GM21576 (cell line): Measurements from ENCODE around the gene NPIPB6.

Source experiments
- ATAC-seq: cut with Tn5 transposase; IDR thresholded peaks from one replicate; pipeline ENCODE4 v1.9.1; 2021; ENCODE audit warnings: mild to moderate bottlenecking, moderate library complexity; ENCODE audit not compliant: unreplicated experiment

Gene NPIPB6

DNA sequence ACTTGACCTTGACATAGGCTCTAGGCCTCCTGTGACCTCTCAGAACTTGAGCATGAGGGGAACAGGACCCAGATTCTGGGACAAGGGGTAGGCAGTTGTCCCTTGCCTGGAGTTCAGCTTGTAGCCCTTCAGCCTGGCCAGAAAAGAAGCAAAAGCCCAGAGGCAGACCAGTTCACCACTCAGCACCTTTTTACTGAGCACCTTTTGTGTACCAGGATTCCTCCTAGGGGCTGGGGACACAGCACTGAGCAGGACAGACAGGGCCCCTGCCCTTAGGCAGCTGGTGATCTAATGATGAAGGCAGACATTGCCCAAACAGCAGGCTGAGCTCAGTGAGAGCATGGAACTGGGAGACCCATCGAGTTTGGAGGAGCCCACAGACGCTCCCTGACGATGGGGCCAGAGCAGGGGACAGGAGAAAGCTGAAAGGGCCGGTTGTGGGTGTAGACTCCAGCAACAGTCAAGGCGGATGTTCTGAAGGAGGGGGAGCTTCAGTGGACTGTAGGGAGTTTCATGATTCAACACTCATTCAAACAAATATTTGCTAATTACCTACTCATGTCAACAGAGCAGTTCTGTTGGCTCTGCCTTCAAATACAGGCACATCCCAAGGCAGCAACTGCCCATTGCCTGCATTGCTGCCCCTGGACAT is 38.9 kb downstream of the NPIPB6 start:
- no peak for ATAC-seq

DNA sequence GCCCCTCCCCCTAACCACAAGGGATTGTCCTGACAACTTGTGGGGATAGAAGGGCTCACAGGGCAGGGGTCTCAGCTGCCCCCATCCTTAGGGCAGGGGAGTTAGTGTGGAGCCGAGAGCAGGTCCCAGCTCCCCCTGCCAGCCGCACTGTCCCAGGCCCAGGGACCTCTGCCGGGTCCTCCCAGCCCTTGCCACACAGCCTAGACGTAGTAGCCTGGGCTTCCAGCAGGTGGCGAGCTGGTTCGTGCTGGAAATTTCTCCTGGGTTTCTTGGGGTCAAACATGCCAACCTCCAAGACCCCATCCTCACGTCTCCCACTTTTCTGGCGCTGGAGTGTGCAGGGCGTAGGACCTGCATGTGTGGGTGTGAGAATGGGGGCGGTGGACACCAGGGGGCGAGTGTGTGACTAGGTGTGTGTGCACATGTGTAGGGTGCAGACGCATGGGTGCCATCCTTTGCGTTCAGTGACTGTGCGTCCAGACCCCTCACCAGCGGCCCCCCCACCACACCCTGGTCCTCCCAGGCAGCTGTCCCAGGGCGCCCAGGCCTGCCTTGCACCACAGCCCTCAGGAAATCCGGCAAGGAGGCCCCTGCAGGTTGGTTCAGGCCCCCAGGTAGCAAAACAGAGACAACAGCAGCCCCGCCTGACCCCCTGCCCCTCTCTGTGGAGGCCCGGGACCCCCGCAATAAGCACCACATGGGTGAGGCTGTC is 41.5 kb downstream of the NPIPB6 start:
- ATAC-seq, result no peak

DNA sequence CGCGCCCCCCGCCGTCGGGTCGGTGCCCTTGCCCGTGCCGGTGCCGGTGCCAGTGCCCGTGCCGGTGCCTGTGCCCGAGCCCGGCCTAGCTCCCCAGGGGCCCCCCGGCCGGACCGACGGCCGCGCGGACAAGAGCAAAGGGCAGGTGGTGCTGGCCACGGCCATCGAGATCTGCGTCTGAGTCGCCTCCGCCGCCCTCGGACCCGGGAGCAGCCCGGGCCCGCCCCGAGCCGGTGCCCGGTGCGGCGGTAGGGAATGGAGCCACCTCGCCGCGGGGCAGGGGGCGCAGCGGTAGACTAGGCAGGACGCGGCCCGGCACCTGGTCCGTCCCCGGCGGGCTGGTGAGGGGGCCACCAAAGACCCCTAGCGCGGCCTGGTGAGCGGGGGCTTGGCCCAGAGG is 42.6 kb downstream of the NPIPB6 start:
- ATAC-seq, result no peak

DNA sequence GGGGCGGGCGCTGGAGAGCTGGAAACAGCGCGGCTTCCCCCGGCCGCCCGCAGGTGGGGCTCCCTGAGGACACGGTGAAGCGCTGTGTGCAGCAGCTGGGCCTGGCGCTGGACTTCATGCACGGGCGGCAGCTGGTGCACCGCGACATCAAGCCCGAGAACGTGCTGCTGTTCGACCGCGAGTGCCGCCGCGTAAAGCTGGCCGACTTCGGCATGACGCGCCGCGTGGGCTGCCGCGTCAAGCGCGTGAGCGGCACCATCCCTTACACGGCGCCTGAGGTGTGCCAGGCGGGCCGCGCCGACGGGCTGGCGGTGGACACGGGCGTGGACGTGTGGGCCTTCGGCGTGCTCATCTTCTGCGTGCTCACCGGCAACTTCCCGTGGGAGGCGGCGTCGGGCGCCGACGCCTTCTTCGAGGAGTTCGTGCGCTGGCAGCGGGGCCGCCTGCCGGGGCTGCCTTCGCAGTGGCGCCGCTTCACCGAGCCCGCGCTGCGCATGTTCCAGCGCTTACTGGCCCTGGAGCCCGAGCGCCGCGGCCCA is 43.2 kb downstream of the NPIPB6 start:
- ATAC-seq, result no peak

DNA sequence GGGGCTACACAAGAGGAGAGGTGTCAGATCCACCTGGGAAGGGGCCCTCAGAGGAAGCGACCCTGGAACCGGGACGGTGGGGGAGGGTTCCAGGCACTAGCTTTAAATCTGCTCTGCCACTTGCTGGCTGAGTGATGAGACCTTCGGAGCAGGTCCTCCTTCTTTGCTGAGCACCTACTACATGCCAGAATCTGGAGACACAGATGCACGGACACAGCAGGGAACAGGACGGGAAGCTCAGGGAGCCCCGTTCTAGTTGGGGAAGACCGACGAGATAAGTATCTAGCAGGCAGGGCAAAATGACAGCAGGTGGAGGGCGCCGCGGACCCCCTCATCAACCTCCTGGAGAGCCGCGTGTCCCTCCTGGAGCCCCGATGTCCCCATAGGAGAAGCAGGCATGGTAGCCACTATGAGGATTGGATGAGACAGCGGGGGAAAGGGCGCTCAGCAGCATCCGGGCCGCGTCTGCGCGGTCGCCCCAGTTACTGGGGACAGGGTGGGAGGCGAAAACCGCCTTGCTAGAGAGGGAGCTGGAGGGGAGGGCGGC is 43.8 kb downstream of the NPIPB6 start:
- no peak for ATAC-seq

DNA sequence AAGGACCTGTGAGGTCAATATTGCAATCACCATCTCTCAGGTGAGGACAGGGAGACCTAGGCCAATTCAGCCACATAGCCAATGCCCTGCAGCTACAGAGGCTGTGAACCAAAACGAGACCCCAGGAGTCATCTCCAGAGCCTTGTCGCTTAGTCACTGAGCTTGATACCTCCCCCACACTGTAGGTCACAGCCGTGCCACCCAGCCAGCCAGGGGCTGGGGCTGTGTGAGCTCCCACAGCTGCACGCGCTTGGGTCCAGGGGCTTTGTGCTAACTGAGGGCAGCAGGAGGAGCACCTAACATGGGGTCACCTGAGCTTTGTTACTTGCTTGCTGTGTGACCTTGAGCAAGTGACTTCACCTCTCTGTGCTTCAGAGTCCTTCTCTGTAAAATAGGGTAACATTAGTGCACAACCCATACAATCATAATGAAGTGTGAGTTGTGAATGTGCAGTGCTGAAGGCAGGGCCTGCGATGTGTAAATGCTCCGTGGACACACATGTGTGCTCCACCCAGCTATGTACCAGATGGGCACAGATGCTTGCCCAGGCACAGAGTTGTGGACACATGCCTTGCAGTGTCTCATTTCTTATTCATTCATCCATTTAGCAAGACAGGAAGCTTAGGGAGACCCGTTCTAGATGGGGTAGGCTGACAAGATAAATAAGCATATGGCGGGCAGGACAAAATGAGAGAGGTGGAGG is 45.1 kb downstream of the NPIPB6 start:
- ATAC-seq, result no peak

DNA sequence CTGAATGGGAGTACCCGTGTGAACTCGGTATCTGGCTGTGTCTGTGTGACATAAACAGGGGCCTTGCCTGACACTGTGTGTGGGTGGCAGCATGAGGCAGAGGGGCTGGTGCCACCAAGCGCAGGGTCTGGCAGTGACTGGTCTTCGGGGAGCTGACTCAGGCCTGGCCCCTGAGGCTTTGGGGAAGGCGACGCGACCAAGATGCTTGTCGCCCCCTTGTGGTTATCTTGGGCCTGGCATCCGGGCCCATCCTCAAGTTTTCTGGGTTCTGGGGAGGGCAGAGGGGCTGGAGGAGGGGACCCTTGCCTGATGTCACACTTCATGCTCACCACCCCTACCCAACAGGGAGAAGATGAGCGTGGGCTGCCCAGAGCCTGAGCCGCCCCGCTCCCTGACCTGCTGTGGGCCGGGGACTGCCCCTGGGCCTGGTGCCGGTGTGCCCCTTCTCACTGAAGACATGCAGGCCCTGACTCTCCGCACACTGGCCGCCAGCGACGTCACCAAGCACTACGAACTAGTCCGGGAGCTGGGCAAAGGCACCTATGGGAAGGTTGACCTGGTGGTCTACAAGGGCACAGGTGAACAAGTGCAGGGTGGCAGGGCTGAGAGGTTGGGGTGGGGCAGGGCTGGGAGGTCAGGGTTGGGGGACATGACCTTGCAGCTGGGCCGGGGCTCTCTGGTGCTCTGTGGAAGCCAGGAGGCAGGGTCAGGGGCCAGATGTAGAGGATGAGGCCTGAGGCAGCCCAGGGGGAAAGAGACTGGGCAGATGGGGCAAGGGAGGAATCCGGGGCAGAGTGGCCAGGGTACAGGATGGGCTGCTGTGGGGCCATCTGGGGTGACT is 46.0 kb downstream of the NPIPB6 start:
- ATAC-seq, result no peak

DNA sequence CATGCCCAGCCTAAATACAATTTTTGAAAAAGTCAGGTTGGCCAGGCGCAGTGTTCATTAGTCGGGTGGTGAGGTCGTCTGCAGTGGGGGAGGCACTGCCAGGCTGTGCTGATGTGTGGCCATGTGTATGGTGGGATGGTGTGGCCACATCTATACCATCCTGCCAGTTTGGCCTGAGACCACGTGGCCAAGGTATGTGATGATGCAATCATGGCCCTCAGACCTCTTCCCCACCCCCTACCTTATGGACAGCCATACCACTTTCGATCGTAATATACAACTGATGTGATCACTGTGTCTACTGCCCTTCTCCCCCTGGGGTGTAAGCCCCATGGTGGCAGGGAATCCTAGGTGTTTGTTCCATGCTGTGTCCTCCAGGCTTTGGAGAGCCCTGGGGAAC is 47.3 kb downstream of the NPIPB6 start:
- no peak for ATAC-seq

DNA sequence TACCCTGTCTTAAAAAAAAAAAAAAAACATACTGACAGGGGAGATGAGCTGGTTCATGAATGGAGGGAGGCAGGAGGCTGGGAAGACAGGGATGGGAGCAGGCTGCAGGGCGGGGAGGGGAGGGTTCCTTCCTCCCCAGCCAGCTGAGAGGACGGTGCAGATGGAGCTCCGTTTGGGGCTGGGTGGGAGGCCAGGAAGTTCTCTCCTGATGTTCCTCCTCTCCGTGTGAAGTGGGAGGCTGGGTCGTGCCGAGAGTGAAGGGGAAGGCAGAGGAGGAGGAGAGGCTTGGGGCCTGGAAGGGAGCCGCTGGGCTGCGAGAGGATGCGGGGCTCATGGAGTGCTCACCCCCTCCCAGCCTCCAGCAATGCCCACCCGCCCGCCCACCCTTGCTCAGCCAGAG is 49.7 kb downstream of the NPIPB6 start:
- ATAC-seq, result no peak

DNA sequence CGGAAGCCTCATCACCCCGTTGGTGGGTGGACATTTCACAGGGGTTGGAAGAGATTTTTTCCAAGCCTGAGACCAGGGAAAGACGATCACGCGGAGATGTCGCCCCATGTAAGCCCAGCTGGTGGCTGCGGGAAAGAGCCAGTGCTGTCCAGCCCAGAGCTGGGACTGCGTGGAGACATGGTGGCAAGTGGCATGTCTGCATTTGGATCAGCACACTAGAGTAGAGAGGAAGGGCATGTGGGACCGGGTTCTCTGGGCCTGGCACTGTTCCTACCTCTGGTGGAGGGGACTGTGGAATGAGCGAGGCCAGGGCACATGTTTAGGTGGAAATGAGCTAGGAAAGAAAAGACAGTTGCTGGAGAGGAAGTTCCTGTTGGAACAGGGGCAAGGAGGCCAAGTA is 51.0 kb downstream of the NPIPB6 start:
- no peak for ATAC-seq

DNA sequence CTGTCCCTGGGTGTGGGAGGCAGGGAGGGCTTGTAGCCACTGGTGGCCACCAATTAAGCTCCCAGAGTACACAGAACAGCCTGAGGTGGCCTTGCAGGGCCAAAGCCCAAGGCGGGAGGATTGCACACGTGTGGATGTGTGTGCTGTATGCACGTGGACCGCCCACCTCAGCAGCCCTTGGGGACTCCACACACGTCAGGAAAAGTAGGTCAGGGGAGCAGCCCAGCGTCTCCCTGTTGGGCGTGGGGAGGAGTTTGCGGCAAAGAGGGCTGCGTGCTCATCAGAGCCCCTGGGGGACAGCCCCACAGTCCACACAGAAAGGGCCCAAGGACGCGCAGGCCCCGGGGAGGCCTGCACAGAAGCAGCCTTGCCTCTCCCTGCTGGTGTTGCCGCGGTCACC is 51.4 kb downstream of the NPIPB6 start:
- ATAC-seq, result no peak

DNA sequence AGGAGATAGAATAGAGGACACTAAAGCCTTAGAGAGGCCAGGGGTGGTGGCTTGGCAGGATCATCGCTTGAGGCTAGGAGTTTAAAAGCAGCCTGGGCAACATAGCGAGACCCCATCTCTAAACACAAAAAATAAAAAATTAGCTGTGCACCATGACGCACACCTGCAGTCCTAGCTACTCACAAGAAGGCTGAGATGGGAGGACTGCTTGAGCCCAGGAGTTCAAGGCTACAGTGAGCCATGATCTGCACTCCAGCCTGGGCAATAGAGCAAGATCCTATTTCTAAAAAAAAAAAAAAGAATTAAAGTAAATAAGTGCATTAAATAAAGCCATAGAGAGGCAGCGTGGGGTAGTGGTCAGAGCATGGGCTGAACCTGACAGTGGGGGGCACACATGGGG is 51.9 kb downstream of the NPIPB6 start:
- no peak for ATAC-seq

DNA sequence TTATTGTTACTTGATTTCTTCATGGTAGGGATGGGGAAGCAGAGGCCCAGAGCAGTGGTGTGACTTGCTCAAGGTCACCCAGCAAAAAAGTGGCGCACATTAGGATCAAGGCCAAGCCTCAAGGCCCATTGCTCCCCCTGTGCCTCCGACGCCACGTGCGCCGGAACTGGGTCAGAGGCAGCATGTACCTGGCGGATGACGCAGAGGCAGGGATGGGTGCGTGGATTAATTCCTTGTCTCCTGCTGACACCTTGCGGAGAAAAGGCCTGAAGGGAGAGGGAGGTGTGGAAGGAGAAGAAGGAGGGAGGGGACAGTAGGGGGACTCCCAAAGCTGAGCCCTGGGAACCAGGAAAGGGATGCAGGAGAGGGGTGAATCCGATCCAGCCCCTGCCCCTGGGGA is 52.5 kb downstream of the NPIPB6 start:
- ATAC-seq, result no peak

DNA sequence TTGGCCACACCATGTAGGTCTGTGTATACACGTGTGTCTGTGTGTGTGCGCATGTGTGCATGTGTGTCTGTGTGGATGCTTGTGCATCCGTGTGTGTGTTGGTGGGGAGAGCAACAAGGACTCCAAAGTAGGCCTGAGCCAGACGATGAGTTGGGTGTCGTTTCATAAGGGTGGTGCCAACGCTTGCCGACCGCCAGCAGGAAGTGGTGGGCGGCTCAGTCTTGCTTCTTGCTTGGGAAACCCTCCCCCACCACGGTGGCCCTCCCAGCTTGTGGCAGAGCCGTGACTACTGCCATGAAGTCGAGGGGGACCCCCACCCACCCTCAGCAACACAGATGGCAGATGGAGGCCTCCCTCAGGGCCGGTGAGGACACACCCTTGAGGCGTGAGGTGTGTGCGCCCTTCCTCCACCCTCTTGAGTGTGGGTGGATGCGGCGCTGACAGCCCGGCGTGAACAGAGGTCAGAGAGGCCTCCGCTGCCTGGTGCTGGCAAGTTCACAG is 53.4 kb downstream of the NPIPB6 start:
- ATAC-seq, result no peak

DNA sequence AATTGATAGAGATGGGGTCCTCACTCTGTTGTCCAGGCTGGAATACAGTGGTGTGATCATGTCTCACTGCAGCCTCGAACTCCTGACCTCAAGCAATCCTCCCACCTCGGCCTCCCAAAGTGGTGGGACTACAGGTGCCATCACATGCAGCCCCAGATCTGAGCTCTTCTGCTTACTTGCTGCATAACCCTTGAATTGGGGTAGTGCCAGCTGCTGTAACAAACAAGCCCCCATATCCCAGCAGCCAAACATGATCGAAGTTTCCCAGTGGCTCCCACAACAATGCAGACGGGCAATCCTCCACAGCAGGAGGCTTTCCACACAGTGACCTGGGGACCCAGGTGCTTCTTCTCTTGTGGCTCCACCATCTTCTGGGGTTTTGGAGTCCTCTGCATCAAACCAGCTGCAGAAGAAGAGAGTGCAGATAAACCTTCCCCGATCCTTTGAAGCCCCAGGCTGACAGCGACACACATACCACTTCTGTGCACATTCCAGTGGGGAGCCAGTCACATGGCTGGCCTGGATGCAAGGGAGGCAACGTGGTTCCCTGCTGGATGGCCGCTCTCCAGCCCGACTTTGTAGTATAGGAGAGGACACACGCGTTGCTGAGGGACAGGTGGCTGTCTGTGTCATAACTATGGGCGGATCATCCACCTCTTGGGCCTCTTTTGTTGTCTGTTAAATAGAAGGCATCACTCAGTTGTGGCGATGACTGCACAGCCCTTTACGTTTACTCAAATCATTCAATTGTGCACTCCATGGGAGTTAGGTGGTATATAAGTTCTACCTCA is 54.3 kb downstream of the NPIPB6 start:
- no peak for ATAC-seq

DNA sequence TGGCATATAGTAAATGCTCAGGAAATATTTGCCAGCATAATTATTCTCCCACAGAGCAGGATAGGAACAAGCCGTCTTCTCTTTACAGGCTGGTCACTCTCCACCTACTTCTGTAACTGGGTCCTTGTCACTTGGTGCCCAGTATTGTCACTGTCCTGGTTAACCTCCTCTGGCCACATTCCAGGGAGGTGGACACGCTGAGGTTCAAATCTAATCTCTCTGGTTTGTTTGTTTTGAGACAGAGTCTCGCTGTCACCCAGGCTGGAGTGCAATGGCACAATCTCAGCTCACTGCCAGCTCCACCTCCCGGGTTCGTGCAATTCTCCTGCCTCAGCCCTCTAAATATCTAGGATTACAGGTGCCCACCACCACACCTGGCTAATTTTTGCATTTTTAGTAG is 55.4 kb downstream of the NPIPB6 start:
- ATAC-seq, result no peak

DNA sequence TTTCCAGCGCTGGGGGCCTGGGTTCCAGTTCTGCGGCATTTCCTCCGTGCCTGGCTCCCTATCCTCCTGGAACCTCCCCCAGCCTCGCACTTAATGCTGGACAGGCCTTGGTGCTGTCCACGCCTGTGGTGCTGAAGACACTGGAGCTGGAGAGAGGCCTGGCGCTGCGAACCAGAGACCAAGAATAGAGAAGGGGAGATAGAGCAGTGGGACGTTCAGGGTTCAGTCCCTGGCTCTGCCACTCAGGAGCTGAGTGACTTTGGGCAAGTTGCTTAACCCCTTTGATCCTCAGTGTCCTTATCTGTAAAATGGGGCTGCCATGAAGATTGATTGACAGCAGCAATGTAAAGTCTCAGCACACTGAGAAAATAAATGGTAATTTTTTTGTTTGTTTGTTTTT is 59.1 kb downstream of the NPIPB6 start:
- no peak for ATAC-seq

DNA sequence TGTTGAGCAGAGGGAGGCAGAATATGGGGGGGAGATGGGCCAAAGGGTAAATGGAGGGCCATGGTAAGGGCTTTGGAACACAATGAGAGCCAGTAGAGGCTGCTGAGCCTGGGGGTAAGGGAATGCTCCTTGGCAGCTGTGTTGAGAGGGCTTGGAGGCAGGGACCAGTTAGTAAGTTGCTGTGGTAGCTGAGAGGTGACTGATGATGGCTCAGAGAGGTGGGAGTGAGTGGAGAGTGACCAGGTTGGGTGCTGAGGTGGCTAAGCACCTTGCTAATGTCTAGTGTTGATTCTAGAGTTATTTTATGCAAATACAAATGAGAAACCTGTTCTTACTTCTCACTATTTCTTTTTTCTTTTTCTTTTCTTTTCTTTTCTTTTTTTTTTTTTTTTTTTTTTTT is 60.2 kb downstream of the NPIPB6 start:
- no peak for ATAC-seq

DNA sequence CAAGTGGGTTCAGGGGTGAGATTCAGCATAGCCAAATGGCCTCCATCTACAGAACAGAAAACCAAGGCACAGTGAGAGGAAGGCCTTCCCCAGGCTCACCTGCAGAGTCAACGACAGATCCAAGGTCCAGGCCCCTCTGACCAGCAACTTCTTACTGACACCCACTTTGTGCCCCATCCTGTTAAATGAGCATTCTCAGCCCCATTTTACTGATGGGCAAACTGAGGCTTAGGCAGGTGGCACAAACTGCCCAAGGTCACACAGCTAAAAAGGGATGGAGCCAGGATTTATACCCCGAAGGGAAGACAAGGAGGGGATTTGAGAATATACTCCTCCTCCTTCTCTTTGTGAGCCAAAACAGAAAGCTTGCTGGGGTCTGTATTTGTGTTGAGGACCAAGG is 61.7 kb downstream of the NPIPB6 start:
- ATAC-seq, result no peak

DNA sequence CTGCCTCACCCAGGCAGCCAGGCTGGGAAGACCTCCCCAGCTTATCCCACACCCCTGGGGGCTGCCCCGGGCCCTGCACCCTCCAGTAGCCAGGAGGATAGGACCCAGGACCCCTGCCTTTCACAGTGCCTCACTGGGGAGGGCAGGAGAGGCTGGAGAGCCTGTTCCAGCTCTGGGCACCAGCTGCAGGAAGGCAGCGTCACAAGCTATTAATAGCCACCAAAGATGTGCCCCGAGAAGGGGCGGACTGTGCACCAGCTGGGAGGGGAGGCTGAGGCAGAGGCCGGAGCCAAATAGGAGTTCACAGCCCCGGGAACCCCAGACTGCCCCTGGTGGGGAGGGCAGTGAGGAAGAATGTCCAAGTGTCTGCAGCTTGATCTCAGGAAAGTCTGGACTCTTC is 62.2 kb downstream of the NPIPB6 start:
- no peak for ATAC-seq
